Testis (tissue), 3 donors: ENCODE data around the gene GATAD2A. TPM values are rescaled to one million over a fixed set of nuclear protein-coding genes. Genes with fewer than 3 reads are reported as not detected.

Source experiments
- DNase-seq: peaks from one replicate; pipeline ENCODE4 v3.0.0-alpha.2; 2019
- H3K27ac ChIP-seq, 2 donors: fragments of 200-600 bp; sonication (generic); one replicate each; pipeline ENCODE4 v1.5.1; 2019
- H3K27me3 ChIP-seq: fragments of 200-600 bp; sonication (generic); one replicate; pipeline ENCODE4 v1.5.1; 2019
- H3K36me3 ChIP-seq: fragments of 200-600 bp; sonication (generic); one replicate; pipeline ENCODE4 v1.5.1; 2017; ENCODE audit warnings: low read depth; ENCODE audit errors: missing control alignments
- H3K4me1 ChIP-seq: fragments of 200-600 bp; sonication (generic); one replicate; pipeline ENCODE4 v1.5.1; 2019
- H3K4me3 ChIP-seq, 2 donors: fragments of 200-600 bp; sonication (generic); one replicate each; pipeline ENCODE4 v1.5.1; 2017 to 2019
- H3K9me3 ChIP-seq: fragments of 200-600 bp; sonication (generic); one replicate; pipeline ENCODE4 v1.5.1; 2017
- CTCF ChIP-seq, 3 experiments: fragments of 450-650 bp in 2 of 3; fragments of 200-600 bp in 1 of 3; sonication (generic) in 1 of 3; IDR thresholded peaks; one replicate each; pipeline ENCODE4 v1.5.1; 2016 to 2019; ENCODE audit warnings: antibody characterized with exemption in 3 of 3, mild to moderate bottlenecking in 2 of 3, moderate library complexity in 1 of 3
- POLR2A ChIP-seq: fragments of 450-650 bp; IDR thresholded peaks from one replicate; pipeline ENCODE4 v1.6.1; 2017; ENCODE audit warnings: antibody characterized with exemption, mild to moderate bottlenecking, moderate library complexity
- WGBS, 2 donors: methylation state at CpG; one replicate each; pipeline ENCODE4 v1.1.5; 2018; 5-methylcytosine and 5-hydroxymethylcytosine counted together
- intact Hi-C: fragments of 100-400 bp; cut with DNase I; formaldehyde crosslinking; loops from one replicate; pipeline ENCODE4 v1.15.1; 2023; ENCODE audit warnings: low total_unique reads
- microRNA counts, 2 donors: library from miRNA; unstranded; fragments of <30 nt; microRNA quantifications; one replicate each; lab custom pipeline; 2016
- microRNA-seq, 2 donors: library from miRNA; unstranded; fragments of <30 nt; microRNA quantifications; one replicate each; pipeline ENCODE4, GENCODE V29; 2016; ENCODE audit warnings: borderline number of aligned reads in 2 of 2, borderline replicate concordance in 1 of 2
- polyA plus RNA-seq: library from polyadenylated mRNA; stranded (reverse); fragments of 350-450 nt; fragmentation: Illumina TruSeq; extraction: RNeasy Lipid Tissue Mini Kit (QIAGEN cat#74804); gene quantifications from one replicate; pipeline ENCODE4 v1.2.3, GENCODE V29; 2014; ENCODE audit warnings: low read depth, low replicate concordance; ENCODE audit not compliant: insufficient read depth
- small RNA-seq, 2 donors: library from RNA; depleted of rRNA; stranded (forward); fragments of <200 nt; gene quantifications; one replicate each; pipeline ENCODE3, GENCODE V24; 2016
- total RNA-seq, 2 donors: library from RNA; depleted of rRNA; stranded (reverse); fragments of >200 nt; gene quantifications; one replicate each; pipeline ENCODE4 v1.2.3, GENCODE V29; 2016

GATAD2A gene
- total and polyA plus RNA-seq, 3 donors from 2014 or later = 109 to 197 (median 163) TPM

DNA sequence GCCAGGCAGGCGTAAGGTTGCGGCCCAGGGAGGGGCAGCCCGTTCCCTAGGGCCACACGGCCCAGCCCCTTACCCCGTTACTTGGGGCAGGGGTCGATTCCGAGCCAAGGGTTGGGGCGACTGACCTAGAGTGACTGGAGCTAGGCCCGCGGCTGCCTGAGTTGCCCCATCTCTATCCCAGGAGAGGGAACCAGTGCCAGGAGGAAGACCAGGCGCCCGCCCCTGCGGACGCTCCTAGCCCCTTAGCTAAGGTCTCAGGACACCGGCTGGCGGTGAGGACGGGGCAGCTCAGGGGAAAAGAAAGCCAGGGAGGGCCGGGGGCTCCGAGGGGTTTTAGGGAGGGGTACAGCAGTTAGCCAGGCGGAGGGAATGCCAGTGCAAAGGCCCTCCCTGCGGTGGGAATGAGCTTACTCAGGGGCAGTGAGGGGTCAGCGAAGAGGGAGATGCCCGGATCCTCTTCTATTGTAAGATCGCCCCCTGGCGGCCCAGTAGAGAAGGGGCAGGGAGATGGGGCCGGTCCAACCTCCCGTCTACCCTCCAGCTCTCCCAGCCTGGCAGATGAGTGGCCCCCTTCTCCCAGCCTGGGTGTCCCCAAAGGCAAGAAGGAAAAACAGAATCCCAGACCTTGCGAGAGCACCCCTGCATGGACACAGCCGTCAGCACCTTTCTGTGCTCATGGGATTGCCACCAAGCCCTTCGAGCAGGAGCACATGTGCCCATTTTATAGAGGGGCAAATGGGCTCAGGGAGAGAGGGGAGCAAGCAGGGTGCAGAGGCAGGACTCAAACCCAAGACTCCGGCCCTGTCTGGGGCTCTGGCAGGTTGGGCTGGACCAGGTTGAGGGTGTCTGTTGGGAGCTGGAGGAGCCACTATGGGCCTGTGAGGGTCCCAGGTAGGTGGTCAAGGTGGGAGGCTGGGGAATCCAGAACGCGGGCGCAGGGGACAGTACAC lies 148.9 kb downstream of the GATAD2A start:
- Histone ChIP-seq H3K4me3 (no peak overlapping the region), H3K36me3 (no peaks in the 10 kb centered on the region), H3K27me3 (no peaks in the 10 kb centered on the region), H3K27ac (no peak overlapping the region), H3K9me3 (no peaks in the 10 kb centered on the region), H3K4me1 (no peaks in the 10 kb centered on the region)
- DNase-seq = peak; percentile 50
- 44 to 77% methylated on average over 12 to 33 of the region's 34 CpGs for WGBS, 2 donors
- intact Hi-C loops = no loop called here
- no peak for TF ChIP-seq POLR2A
- TF ChIP-seq CTCF (IDR thresholded peaks at IDR 0.05) = peak in 2 of 3 experiments; percentile 48 to 67

GRCh38 chr19:19558055-19558454 lies 152.6 kb downstream of the GATAD2A start:
- Histone ChIP-seq H3K4me1 (no peaks in the 10 kb centered on the region), H3K36me3 (no peaks in the 10 kb centered on the region)
- WGBS, 2 donors = 88 to 90% methylated on average over 12 to 15 of the region's 15 CpGs

More at GRCh38 chr19:19558055-19558454, 152.6 kb downstream of the GATAD2A start:
- Histone ChIP-seq H3K4me3 (no peak overlapping the region), H3K27ac (no peak overlapping the region), H3K9me3 (no peaks in the 10 kb centered on the region), H3K27me3 (no peaks in the 10 kb centered on the region)
- intact Hi-C loops = no loop called here
- TF ChIP-seq CTCF (IDR thresholded peaks at IDR 0.05) (no peak), POLR2A (no peak)
- no peak for DNase-seq

MicroRNAs encoded within 50 kb of the gene (microRNA counts, 767-probe panel; counts per million panel counts)
- 0 to 152 counts per million in 2 donors for microRNA hsa-miR-640 (lab: Ali Mortazavi, UCI)

Small RNA genes within 50 kb of the gene (microRNA-seq; reads per million reads assigned to microRNA genes)
- 0 reads per million in 2 donors for gene MIR640

Small RNA genes within 50 kb of the gene (small RNA-seq; reads per million reads assigned to genes)
- 0 reads per million in 2 donors for gene MIR640

Other genes with a start within 250 kb of the GATAD2A start
- 1 to 10 TPM; 3.0 to 5.7 TPM for gene MEF2B, start 235.4 kb upstream of the GATAD2A start, total RNA-seq
- 3.1 TPM for gene MEF2B, start 235.4 kb upstream of the GATAD2A start, polyA plus RNA-seq
- gene BORCS8, start 213.5 kb upstream of the GATAD2A start, total RNA-seq = 10 to 100 TPM; 17.7 to 25.7 TPM
- gene BORCS8, start 213.5 kb upstream of the GATAD2A start, polyA plus RNA-seq = 36.6 TPM
- gene RFXANK, start 213.4 kb upstream of the GATAD2A start, total RNA-seq = 10 to 100 TPM; 35.1 to 40.4 TPM
- 35.7 TPM for gene RFXANK, start 213.4 kb upstream of the GATAD2A start, polyA plus RNA-seq
- 1 to 10 TPM; 7.0 to 9.6 TPM for gene NR2C2AP, start 202.3 kb upstream of the GATAD2A start, total RNA-seq
- gene NR2C2AP, start 202.3 kb upstream of the GATAD2A start, polyA plus RNA-seq = 9.4 TPM
- 1 to 10 TPM; 3.3 to 3.7 TPM for gene NCAN, start 193.7 kb upstream of the GATAD2A start, total RNA-seq
- gene NCAN, start 193.7 kb upstream of the GATAD2A start, polyA plus RNA-seq = 2.3 TPM
- gene TM6SF2, start 132.4 kb upstream of the GATAD2A start, total RNA-seq = 1 to 10 TPM in 1 of 2 donors, under 1 TPM in 1; 0.93 to 1.2 TPM
- gene TM6SF2, start 132.4 kb upstream of the GATAD2A start, polyA plus RNA-seq = 0.96 TPM
- gene SUGP1, start 85.2 kb upstream of the GATAD2A start, total RNA-seq = 10 to 100 TPM; 87.4 to 98.8 TPM
- 89.8 TPM for gene SUGP1, start 85.2 kb upstream of the GATAD2A start, polyA plus RNA-seq
- 100 to 1,000 TPM; 143 to 151 TPM for gene MAU2, start 84.8 kb upstream of the GATAD2A start, total RNA-seq
- 77.2 TPM for gene MAU2, start 84.8 kb upstream of the GATAD2A start, polyA plus RNA-seq
- gene TSSK6, start 109.9 kb downstream of the GATAD2A start, total RNA-seq = 100 to 1,000 TPM; 117 to 722 TPM
- 125 TPM for gene TSSK6, start 109.9 kb downstream of the GATAD2A start, polyA plus RNA-seq
- gene NDUFA13, start 110.5 kb downstream of the GATAD2A start, total RNA-seq = 100 to 1,000 TPM; 210 to 283 TPM
- 260 TPM for gene NDUFA13, start 110.5 kb downstream of the GATAD2A start, polyA plus RNA-seq
- 10 to 100 TPM; 29.3 to 49.1 TPM for gene YJEFN3, start 123.2 kb downstream of the GATAD2A start, total RNA-seq
- 24.2 TPM for gene YJEFN3, start 123.2 kb downstream of the GATAD2A start, polyA plus RNA-seq
- gene CILP2, start 132.6 kb downstream of the GATAD2A start, total RNA-seq = 1 to 10 TPM; 5.6 to 9.5 TPM
- gene CILP2, start 132.6 kb downstream of the GATAD2A start, polyA plus RNA-seq = 10.0 TPM
- gene PBX4, start 213.0 kb downstream of the GATAD2A start, total RNA-seq = 10 to 100 TPM; 16.2 to 28.3 TPM
- 18.0 TPM for gene PBX4, start 213.0 kb downstream of the GATAD2A start, polyA plus RNA-seq
- gene LPAR2, start 222.5 kb downstream of the GATAD2A start, total RNA-seq = 100 to 1,000 TPM; 181 to 224 TPM
- 73.9 TPM for gene LPAR2, start 222.5 kb downstream of the GATAD2A start, polyA plus RNA-seq
- gene GMIP, start 238.0 kb downstream of the GATAD2A start, total RNA-seq = 10 to 100 TPM; 13.4 to 15.2 TPM
- 8.8 TPM for gene GMIP, start 238.0 kb downstream of the GATAD2A start, polyA plus RNA-seq